GM12878 (cell line): ENCODE data around the gene KIAA1328. TPM values are rescaled to one million over a fixed set of nuclear protein-coding genes. Genes with fewer than 3 reads are reported as not detected.

ENCODE experiments used
- BACH1 ChIP-seq: fragments of 450-650 bp; IDR thresholded peaks from 2 replicates; pipeline ENCODE4 v1.6.1; 2017; ENCODE audit warnings: mild to moderate bottlenecking, borderline replicate concordance
- BHLHE40 ChIP-seq, 2 experiments: fragments of 450-650 bp in 1 of 2; IDR thresholded peaks; 2 replicates each; pipeline ENCODE4 v1.6.1; 2011 to 2017; ENCODE audit warnings: low read depth in 2 of 2, borderline replicate concordance in 1 of 2, improper control_type of control experiment in 1 of 2, low read length in 1 of 2, mild to moderate bottlenecking in 1 of 2
- DPF2 ChIP-seq: fragments of 450-650 bp; IDR thresholded peaks from 2 replicates; pipeline ENCODE4 v1.6.1; 2017; ENCODE audit warnings: mild to moderate bottlenecking
- E2F8 ChIP-seq: fragments of 450-650 bp; IDR thresholded peaks from 2 replicates; pipeline ENCODE4 v1.6.1; 2018; ENCODE audit warnings: mild to moderate bottlenecking, low read depth, moderate library complexity; ENCODE audit not compliant: partially characterized antibody
- EGR1 ChIP-seq, 2 experiments: IDR thresholded peaks; 1 replicate in 1 of 2; 2 replicates in 1 of 2; pipeline ENCODE4 v1.6.1; 2011 to 2012; ENCODE audit warnings: low read depth in 2 of 2, low read length in 2 of 2, borderline replicate concordance in 1 of 2, mild to moderate bottlenecking in 1 of 2, moderate library complexity in 1 of 2
- GATAD2B ChIP-seq: fragments of 450-650 bp; conservative IDR thresholded peaks from 2 replicates; pipeline ENCODE4 v1.6.1; 2017; ENCODE audit warnings: low read depth, mild to moderate bottlenecking, moderate library complexity
- MTA3 ChIP-seq: IDR thresholded peaks from 2 replicates; pipeline ENCODE4 v1.6.1; 2012; ENCODE audit warnings: low read length, inconsistent platforms, borderline replicate concordance
- MYB ChIP-seq: fragments of 150-350 bp; IDR thresholded peaks from 2 replicates; pipeline ENCODE4 v1.6.1; 2014; ENCODE audit warnings: mild to moderate bottlenecking, low read depth, low read length, borderline replicate concordance
- POLR2AphosphoS5 ChIP-seq: IDR thresholded peaks from 2 replicates; pipeline ENCODE4 v1.6.1; 2011; ENCODE audit warnings: mild to moderate bottlenecking, low read length, inconsistent platforms
- PRDM15 ChIP-seq: fragments of 450-650 bp; formaldehyde crosslinking; IDR thresholded peaks from 2 replicates; pipeline ENCODE4 v1.4.0; 2020; ENCODE audit warnings: mild to moderate bottlenecking, moderate library complexity
- SREBF2 ChIP-seq: IDR thresholded peaks from 2 replicates; pipeline ENCODE4 v1.6.1; 2012; ENCODE audit warnings: mild to moderate bottlenecking, low read length
- STAT1 ChIP-seq: fragments of 450-650 bp; conservative IDR thresholded peaks from 2 replicates; pipeline ENCODE4 v1.6.1; 2014; ENCODE audit warnings: antibody characterized with exemption, mild to moderate bottlenecking
- TAF1 ChIP-seq: IDR thresholded peaks from 2 replicates; pipeline ENCODE4 v1.6.1; 2011; ENCODE audit warnings: mild to moderate bottlenecking, low read depth, low read length, borderline replicate concordance
- ZNF24 ChIP-seq: fragments of 450-650 bp; IDR thresholded peaks from 2 replicates; pipeline ENCODE4 v1.6.1; 2017; ENCODE audit warnings: antibody characterized with exemption, mild to moderate bottlenecking
- ZZZ3 ChIP-seq: IDR thresholded peaks from 2 replicates; pipeline ENCODE4 v1.6.1; 2011; ENCODE audit warnings: low read depth; ENCODE audit not compliant: control insufficient read depth, insufficient read length
- polyA plus RNA-seq, 11 experiments: library from polyadenylated mRNA; depleted of rRNA in 4 of 11; unstranded in 6 of 11; stranded (reverse) in 5 of 11; fragments of >200 nt; fragmentation: Nextera tagmentation in 4 of 11; fragmentation: Illumina TruSeq in 1 of 11; extraction: Ambion mirVana in 4 of 11; extraction: Trizol in 1 of 11; gene quantifications; 1 replicate in 1 of 11; 2 replicates in 10 of 11; pipeline versions ENCODE4 v1.2.1 to v1.2.3, GENCODE V29; 2011 to 2016; ENCODE audit warnings: inconsistent platforms in 2 of 11, missing spikeins in 2 of 11, low read depth in 1 of 11
- total RNA-seq, 4 experiments: library from RNA; depleted of rRNA in 3 of 4; stranded (reverse); fragments of >200 nt in 3 of 4; fragmentation: Illumina TruSeq in 1 of 4; extraction: Trizol in 1 of 4; gene quantifications; 2 replicates each; pipeline versions ENCODE4 v1.2.1 to v1.2.3, GENCODE V29; 2013 to 2021

KIAA1328 gene
- total and polyA plus RNA-seq, 10 of the 15 experiments (the other 5 are each of a cell fraction or from before 2014, with no cell fraction given) = 3.1 to 7.1 (median 4.6) TPM

- TF ChIP-seq PRDM15 (CRISPR knock-in tag) (no peak), E2F8 (no peak), MYB (no peak), POLR2AphosphoS5 (no peak), TAF1 (no peak), ZZZ3 (no peak), DPF2 (no peak), BHLHE40 (IDR thresholded peaks at IDR 0.05; ENCODE audit: borderline replicate concordance in 1 of 2, low read depth in 2 of 2, low read length in 1 of 2) (no peak), ZNF24 (no peak), EGR1 (IDR thresholded peaks at IDR 0.05; ENCODE audit: borderline replicate concordance in 1 of 2, low read depth in 2 of 2, low read length in 2 of 2) (no peak), SREBF2 (no peak), GATAD2B (no peak), STAT1 (no peak), BACH1 (no peak), MTA3 (no peak)
- TF ChIP-seq, all 136 proteins: peak for 0
Measured at GRCh38 chr18:37243741-37244140, 414.8 kb downstream of the KIAA1328 start (continued).
